ENCODE data around the gene METTL22. TPM values are rescaled to one million over a fixed set of nuclear protein-coding genes. Genes with fewer than 3 reads are reported as not detected.

Gene METTL22
- total RNA-seq, 1 experiment from 2014 or later, result 14.6 TPM

DNA sequence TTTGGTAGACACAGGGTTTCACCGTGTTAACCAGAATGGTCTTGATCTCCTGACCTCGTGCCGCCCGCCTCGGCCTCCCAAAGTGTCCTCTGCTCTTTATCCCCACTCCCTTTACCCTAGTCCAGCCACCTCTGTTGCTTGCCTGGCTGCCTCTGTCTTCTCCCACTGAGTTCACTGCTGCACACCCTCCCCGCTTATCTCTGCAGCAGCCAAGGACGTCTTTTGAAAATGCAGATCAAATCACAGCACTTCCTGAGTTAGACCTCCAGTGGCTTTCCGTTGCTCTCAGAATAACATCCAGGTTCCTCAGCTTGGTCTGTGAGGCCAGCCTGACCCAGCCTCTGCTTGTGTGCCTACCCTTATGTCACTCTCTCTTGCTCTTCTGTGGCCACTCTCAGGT lies 5.4 kb downstream of the METTL22 start:
- Histone ChIP-seq H3F3A (ENCODE audit: low read length, unreplicated experiment) (no peaks in the 10 kb centered on the region), H3K27me3 (ENCODE audit: low read length) (no peaks in the 10 kb centered on the region), H3K4me1 (ENCODE audit: insufficient read depth, low read length) (peaks cover 8% of the 10 kb centered on the region), H3K9me2 (replicated peaks; ENCODE audit: low read length) (no peaks in the 10 kb centered on the region), H3K4me3 (ENCODE audit: low read length) (no peak overlapping the region), H4K20me1 (ENCODE audit: low read length) (no peaks in the 10 kb centered on the region), H3K27ac (ENCODE audit: low read length) (no peak overlapping the region), H3K9me3 (ENCODE audit: low read length) (no peaks in the 10 kb centered on the region), H3K36me3 (ENCODE audit: low read depth, low read length) (peaks cover 4% of the 10 kb centered on the region; the same call in 1 of the 2 replicates), H3K9ac (ENCODE audit: low read length) (no peak overlapping the region), H3K79me2 (ENCODE audit: low read length) (peaks cover 22% of the 10 kb centered on the region), H3K4me2 (ENCODE audit: low read length) (no peak overlapping the region), H2AFZ (ENCODE audit: low read length) (no peak overlapping the region)
- POLR2A ChIA-PET (ENCODE audit: unreplicated experiment), result no interaction called here
- no TSS peak for BruUV-seq (replicated peaks)
- ATAC-seq, result no peak
- TF ChIP-seq EZH2 (IDR thresholded peaks at IDR 0.05; ENCODE audit: low read length, unreplicated experiment) (no peak), EZH2phosphoT487 (IDR thresholded peaks at IDR 0.05; ENCODE audit: borderline replicate concordance, low read length) (no peak)
- TF ChIP-seq, protein P1, sequence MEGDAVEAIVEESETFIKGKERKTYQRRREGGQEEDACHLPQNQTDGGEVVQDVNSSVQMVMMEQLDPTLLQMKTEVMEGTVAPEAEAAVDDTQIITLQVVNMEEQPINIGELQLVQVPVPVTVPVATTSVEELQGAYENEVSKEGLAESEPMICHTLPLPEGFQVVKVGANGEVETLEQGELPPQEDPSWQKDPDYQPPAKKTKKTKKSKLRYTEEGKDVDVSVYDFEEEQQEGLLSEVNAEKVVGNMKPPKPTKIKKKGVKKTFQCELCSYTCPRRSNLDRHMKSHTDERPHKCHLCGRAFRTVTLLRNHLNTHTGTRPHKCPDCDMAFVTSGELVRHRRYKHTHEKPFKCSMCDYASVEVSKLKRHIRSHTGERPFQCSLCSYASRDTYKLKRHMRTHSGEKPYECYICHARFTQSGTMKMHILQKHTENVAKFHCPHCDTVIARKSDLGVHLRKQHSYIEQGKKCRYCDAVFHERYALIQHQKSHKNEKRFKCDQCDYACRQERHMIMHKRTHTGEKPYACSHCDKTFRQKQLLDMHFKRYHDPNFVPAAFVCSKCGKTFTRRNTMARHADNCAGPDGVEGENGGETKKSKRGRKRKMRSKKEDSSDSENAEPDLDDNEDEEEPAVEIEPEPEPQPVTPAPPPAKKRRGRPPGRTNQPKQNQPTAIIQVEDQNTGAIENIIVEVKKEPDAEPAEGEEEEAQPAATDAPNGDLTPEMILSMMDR (conservative IDR thresholded peaks at IDR 0.05; ENCODE audit: low read depth, low read length), result no peak
- intact Hi-C loops (cut with micrococcal nuclease), result no loop called here
- CTCF ChIA-PET, result no interaction called here
- DNase-seq, result no peak

DNA sequence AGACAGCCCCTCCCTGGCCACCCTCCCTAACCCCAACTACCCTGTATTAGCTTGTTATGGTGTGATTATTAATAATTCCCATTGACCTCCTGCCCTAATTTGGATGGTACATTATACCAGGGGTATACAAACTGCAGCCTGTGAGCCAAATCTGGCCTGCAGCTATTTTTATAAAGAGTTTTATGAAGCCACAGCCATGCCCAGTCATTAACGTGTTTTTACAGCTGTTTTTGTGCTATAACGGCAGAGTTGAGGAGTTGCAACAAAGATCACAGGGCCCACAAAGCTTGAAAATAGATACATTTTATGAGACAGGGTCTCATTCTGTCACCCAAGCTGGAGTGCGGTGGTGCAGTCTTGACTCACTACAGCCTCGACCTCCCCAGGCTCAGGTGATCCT lies 6.0 kb downstream of the METTL22 start:
- DNase-seq (no peak), ATAC-seq (no peak)
- ChIA-PET POLR2A (ENCODE audit: unreplicated experiment) (no interaction called here), CTCF (no interaction called here)
- H3K79me2 ChIP-seq (ENCODE audit: low read length), result peaks cover 17% of the 10 kb centered on the region
- intact Hi-C loops (cut with micrococcal nuclease), result no loop called here
- H3K4me2 ChIP-seq (ENCODE audit: low read length), result no peak overlapping the region
- no peaks in the 10 kb centered on the region for H3K27me3 ChIP-seq (ENCODE audit: low read length)
- no peaks in the 10 kb centered on the region for H4K20me1 ChIP-seq (ENCODE audit: low read length)
- no peaks in the 10 kb centered on the region for H3F3A ChIP-seq (ENCODE audit: low read length, unreplicated experiment)
- no peaks in the 10 kb centered on the region for H3K9me2 ChIP-seq (replicated peaks; ENCODE audit: low read length)
- no peak overlapping the region for H3K4me3 ChIP-seq (ENCODE audit: low read length)
- TF ChIP-seq, protein P1 (conservative IDR thresholded peaks at IDR 0.05; ENCODE audit: low read depth, low read length), result no peak
- TF ChIP-seq EZH2phosphoT487 (IDR thresholded peaks at IDR 0.05; ENCODE audit: borderline replicate concordance, low read length) (no peak), EZH2 (IDR thresholded peaks at IDR 0.05; ENCODE audit: low read length, unreplicated experiment) (no peak)
- peaks cover 6% of the 10 kb centered on the region for H3K4me1 ChIP-seq (ENCODE audit: insufficient read depth, low read length)
- no peaks in the 10 kb centered on the region for H3K9me3 ChIP-seq (ENCODE audit: low read length)
- no peak overlapping the region for H3K9ac ChIP-seq (ENCODE audit: low read length)
- no TSS peak for BruUV-seq (replicated peaks)
- H2AFZ ChIP-seq (ENCODE audit: low read length), result no peak overlapping the region
- no peak overlapping the region for H3K27ac ChIP-seq (ENCODE audit: low read length)
- peaks cover 4% of the 10 kb centered on the region; the same call in 1 of the 2 replicates for H3K36me3 ChIP-seq (ENCODE audit: low read depth, low read length)

- intact Hi-C loops (cut with micrococcal nuclease), result no loop called here
- POLR2A ChIA-PET (ENCODE audit: unreplicated experiment), result no interaction called here
Observed at GRCh38 chr16:8628981-8629725, 7.7 kb downstream of the METTL22 start.

More at GRCh38 chr16:8628981-8629725, 7.7 kb downstream of the METTL22 start:
- DNase-seq (no peak), ATAC-seq (no peak)
- Histone ChIP-seq H2AFZ (ENCODE audit: low read length) (no peak overlapping the region), H3K27ac (ENCODE audit: low read length) (no peak overlapping the region), H3K4me2 (ENCODE audit: low read length) (no peak overlapping the region), H3K9ac (ENCODE audit: low read length) (no peak overlapping the region), H3K4me3 (ENCODE audit: low read length) (no peak overlapping the region), H3K9me2 (replicated peaks; ENCODE audit: low read length) (no peaks in the 10 kb centered on the region), H3F3A (ENCODE audit: low read length, unreplicated experiment) (no peaks in the 10 kb centered on the region), H3K4me1 (ENCODE audit: insufficient read depth, low read length) (no peaks in the 10 kb centered on the region), H3K9me3 (ENCODE audit: low read length) (no peaks in the 10 kb centered on the region), H3K27me3 (ENCODE audit: low read length) (no peaks in the 10 kb centered on the region), H4K20me1 (ENCODE audit: low read length) (no peaks in the 10 kb centered on the region), H3K79me2 (ENCODE audit: low read length) (no peaks in the 10 kb centered on the region), H3K36me3 (ENCODE audit: low read depth, low read length) (peaks cover 4% of the 10 kb centered on the region; the same call in 1 of the 2 replicates)
- BruUV-seq (replicated peaks), result no TSS peak
- no peak for TF ChIP-seq EZH2 (IDR thresholded peaks at IDR 0.05; ENCODE audit: low read length, unreplicated experiment)
- TF ChIP-seq, protein P1 (conservative IDR thresholded peaks at IDR 0.05; ENCODE audit: low read depth, low read length), result no peak
- TF ChIP-seq EZH2phosphoT487 (IDR thresholded peaks at IDR 0.05; ENCODE audit: borderline replicate concordance, low read length), result no peak
- CTCF ChIA-PET, result no interaction called here

Data from PC-3 (cell line).